ENCODE results near the gene SUN3.
"Not testable (repeated sequence)": the region's sequence is repeated elsewhere in the genome, so short reads cannot be mapped to it uniquely, and the experiment has no call there.

The SUN3 gene

DNA sequence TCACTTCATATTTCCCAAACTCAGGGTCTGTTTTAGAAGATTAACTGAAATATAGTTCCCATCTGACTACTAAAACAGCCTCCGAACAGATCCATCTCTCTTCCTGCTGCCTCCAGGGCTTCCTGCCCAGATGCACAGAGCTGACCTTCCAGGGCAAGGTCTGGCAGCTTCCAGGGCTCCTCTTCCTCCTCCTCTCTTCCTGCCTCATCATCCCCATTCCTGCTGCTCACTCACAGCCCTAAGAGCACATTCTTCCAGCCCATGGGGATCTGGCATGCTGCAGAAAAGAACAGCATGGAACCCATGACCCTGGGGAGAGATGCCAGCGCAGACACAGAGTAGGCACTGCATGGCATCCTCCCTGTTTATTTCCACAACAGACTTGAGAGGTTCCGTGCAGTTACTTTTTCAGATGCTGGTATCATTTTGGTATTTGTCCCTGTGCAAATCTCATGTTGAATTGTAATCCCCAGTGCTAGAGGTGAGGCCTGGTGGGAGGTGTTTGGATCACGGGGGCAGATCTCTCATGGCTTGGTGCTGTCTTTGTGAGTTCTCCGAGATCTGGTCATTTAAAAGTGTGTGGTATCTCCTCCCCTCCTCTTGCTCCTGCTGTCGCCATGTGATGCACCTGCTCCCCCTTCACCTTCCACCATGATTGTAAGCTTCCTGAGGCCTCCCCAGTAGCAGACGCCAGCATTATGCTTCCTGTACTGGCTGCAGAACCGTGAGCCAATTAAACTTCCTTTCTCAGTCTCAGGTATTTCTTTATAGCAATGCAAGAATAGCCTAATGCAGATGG lies 85.0 kb downstream of the SUN3 start:
- no peak for DNase-seq (ENCODE audit: low read depth)

DNA sequence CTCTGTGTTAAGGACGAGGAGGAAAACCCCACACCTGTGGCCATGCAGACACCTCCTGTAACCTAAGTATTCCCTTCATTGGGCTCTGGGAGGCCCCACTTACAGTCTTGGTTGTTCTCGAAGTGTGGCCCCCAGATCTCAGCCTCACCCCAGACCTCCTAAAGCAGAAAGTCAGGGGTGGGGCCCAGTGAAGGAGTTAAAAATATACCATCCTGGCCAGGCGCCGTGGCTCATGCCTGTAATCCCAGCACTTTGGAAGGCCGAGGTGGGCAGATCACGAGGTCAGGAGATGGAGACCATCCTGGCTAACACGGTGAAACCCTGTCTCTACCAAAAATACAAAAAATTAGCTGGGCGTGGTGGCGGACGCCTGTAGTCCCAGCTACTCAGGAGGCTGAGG lies 86.3 kb downstream of the SUN3 start:
- DNase-seq (ENCODE audit: low read depth): not testable (repeated sequence)

DNA sequence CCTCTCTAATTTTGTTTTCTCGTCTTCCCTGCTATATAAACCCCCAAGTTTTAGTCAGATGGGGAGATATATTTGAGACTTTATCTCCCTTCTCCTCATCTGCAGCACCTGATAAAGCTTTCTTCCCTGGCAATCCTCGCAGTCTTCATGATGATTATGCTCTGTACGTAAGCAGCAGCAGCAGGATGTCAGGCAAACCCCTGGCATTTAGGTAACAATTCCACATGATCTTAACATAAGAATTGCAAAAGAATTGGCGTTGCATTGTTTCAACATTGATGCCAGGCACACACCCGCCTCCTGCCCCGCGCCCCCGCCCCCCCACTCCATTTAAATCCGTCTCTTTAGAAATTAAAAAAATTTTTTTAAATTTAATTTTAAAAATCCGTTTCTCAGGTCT lies 86.8 kb downstream of the SUN3 start:
- DNase-seq (ENCODE audit: low read depth): no peak

DNA sequence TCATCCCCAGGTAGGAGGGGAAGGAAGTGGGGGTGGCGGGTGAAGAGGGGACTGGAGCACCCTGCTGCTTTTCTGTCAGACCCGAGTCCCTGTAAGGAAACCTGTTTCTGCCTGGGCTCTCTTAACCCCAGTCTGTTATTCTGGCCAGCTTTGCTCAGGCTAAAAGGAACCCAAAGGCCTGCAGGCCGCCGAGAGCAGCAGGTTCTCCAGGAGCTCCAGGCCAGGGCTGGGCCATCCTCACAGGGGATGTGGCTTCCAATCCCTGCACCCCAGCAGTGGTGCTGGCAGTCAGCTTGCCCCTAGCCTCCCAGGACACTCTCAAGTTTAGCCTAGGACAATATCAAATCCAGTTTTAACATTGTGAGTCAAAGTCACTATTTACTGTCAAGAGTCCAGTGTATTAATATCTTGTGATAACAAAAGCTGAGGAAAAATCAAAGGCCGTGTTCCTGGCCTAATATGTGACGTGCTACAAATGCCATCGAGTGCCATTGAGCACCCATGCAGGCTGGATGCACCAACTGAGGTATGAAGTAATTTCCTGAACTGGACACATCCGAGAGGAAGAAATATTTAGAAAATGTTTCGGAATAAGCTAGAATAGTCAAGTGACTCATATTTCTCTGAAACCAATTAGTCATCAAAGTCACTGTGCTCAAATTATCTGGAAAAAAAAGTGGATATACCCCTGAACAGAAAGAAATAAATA lies 87.6 kb downstream of the SUN3 start:
- no peak for DNase-seq (ENCODE audit: low read depth)

DNA sequence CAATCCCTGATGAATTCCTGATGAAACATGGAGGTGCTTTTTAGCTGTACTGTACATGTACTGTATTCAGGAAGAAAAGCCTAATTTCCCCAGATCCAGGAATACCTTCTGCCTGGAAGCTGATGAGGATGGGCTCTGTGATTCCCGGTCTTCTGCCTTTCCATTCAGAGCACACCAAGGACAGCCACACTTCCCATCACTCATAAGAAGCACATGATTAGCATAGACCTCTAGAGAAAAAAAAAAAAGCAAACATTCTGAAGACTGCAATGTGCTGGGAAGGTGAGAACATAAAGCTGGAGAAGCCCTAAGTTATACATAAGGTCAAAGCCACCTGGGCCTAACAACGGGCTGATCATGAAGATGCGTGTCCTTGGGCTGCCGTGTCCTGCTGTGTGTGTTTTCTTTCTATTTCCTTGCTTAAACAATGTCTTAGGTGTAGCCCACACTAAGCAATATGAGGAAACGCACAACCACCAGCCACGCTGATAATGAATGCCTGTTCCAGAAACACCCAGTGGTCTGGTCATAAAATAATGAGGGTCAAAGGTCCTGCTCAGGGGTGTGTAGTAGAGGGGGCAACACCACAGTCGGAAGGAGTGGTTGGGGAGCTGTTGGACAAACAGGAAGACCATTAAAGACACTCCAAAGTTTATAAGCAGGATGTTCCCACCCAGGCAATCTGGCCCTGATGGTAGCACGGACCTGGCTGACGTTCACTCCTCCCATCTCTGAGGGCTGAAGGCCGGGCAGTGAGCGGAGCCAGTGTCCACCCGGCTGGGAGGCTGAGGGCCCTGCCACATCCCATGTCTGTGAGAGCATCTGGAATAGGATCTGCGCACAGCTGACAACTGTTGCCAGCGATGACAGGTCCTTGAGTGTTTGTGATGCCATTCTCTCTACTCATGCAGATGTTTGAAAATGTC lies 88.6 kb downstream of the SUN3 start:
- no peak for DNase-seq (ENCODE audit: low read depth)

DNA sequence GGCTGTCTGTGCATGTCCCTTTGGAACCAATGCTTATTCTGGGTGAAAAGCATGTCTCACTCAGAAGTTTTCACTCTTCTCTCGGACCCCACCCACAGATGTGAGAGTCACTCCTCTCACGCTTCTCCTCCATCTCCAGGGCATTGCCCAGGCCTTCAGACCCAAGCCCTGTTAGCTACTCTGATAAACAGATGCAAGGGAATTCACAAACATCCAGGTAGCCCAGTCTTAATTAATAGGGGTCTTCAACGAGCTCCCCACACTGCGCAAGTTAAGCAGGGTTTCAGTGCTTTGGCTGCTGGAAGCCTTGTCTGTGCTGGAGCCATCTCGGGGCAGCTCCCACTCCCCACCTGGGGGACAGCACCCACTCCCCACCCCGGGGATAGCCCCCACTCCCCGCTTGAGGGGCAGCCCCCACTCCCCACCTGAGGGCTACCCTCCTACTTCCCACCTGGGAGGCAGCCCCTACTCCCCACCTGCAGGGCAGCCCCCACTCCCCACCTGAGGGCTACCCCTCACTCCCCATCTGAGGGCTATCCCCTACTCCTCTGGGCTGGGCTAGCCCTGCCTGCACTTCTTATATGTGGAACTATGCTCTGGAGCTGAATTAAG lies 89.4 kb downstream of the SUN3 start:
- no peak for DNase-seq (ENCODE audit: low read depth)

DNA sequence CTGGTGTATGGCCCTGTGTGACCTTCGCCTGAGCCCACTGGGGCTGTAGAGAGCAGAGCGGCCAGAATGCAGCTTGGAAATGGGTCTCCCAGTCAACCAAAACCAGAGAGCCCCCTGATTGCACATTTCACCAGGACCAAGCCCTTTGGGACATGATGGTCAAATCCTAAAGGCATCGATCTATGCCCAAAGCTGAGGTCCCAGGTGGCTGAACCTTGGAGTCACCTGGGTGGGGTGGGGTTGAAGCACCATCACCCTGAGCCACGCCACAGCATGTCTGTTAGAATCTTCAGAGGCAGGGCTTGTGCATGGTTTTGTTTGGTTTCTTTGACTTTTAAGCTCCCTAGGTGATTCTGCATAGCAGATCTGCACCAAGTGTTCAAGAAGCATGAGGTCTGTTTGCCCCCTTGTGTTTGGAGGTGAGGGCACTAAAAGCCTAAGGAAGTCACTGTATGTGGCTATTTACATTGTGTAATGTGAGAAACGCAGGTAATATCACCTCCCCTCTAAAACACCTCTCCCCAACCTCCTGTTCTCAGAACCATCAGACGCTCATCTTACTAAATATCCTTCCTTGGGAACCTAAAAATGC lies 90.2 kb downstream of the SUN3 start:
- DNase-seq (ENCODE audit: low read depth): no peak

DNA sequence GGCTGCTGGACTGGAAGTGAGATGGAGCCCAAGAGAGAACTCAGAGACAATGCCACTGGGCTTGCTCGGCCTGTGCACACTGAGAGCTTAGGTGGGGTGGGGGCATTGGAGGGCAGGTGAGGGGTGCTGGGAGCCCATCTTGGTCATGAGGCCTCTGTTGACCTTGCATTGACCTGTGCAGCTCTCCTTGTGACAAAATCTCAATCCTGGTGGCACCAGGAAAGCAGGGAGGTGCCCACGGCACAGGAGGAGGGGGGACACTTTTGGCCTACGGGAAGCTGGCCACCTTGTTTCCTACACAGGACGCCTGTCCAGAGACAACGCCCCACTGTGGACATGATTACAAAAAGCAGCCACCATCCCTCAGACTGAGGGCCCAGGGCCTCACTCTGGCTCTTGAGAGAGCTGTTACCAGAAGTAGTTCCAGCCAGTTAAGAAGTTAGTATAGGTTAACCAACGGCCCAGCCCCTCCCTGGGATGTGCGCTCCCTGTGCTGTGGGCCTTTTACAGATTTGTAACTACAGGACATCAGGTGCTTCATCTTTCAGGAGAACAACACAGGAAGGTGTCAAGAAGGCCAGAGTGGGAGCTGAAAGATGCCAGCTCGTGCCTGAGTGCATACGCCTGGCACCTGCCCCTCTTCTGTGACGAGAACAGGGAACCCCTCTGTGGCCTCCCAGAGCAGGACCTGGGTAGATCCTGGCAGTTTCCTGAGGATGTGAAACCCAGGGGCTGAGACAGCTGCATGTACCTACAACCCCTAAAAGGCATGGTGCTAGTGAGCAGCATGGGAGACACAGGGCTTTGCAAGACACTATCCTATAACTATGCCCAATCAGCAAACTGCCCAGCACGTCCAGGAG lies 91.0 kb downstream of the SUN3 start:
- no peak for DNase-seq (ENCODE audit: low read depth)

Measured in stimulated activated CD4-positive, alpha-beta T cell treated with anti-CD3 and anti-CD28 coated beads, Interleukin-2, amount 100 ng/mL, for 4 hours (primary cell).